Measurements from ENCODE around the gene NRF1. TPM values are rescaled to one million over a fixed set of nuclear protein-coding genes. Genes with fewer than 3 reads are reported as not detected.
A peak's percentile ranks its signal among the peaks of the same experiment; 100 is the strongest.
"Not testable (repeated sequence)": the region's sequence is repeated elsewhere in the genome, so short reads cannot be mapped to it uniquely, and the experiment has no call there.

Gene NRF1
- total RNA-seq, 1 experiment from 2014 or later = 15.7 TPM

DNA sequence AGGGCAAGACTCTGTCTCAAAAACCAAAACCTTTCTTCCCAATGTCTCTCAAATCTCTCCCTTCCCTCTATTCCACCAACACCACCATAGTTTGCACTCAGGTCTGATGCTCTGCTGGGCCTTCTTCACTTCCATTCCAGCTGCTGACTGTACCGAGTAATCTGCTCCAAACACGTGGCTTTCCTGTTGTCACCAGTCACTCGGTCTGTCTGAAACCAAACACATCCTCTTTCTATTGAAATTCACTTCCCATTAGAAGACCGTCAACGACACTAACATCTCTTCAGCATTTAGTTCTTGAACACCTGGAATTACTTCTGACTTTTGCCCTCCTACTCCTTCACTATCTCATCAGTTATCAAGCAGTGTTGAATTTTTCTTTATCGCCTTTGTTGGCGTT lies 4.7 kb upstream of the NRF1 start:
- DNase-seq (ENCODE audit: low read depth) = no peak

DNA sequence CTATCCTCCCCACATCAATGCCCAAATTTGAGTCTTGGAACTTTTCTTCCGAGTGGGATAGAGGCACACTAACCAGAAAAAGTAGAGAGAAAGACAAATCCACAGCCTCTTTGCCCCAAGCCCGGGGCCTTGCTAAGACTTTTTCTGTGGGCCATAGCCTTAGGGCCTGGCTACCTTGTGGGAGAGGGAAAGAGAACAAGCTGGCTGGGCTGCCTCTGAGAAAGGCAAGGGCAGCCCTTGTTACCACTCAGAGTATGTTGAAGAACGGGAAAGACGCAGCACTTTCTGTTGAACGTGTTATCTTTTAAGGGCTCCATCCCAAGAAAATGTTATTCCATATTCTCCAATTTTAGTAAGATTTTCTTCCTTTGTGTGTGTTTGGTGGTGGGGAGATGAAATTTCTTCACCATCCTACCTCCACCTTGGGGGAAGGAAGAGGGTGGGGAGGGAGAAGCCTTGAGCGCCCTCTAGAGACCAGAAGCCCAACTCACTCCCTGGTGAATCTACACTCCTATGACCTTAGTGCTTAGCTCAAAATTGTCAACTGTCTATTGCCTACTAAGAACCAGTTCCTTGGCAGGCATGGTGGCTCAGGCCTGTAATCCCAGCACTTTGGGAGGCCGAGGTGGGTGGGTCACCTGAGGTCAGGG lies 3.9 kb upstream of the NRF1 start:
- DNase-seq (ENCODE audit: low read depth) = peak; percentile 62

DNA sequence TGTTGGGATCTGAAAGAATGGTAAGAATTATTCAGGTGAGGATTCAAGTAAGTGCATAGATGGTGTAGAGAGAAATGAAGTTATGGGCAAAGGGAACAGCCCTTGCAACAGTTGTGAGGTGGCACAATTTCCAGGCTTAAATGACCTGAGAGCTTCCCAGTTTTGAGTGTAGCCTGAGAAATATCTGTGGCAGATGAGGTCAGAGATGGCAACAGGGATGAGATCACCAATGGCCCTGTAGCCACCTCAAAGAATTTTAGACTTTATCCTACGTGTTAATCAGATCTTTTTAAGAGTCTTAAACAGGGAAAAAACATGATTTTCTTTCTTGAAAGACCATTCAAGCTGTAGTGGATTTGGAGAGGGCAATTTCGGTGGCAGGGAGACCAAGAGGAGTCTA lies 1.9 kb upstream of the NRF1 start:
- no peak for DNase-seq (ENCODE audit: low read depth)

- no peak for DNase-seq (ENCODE audit: low read depth)
Observed at GRCh38 chr7:129610709-129611245, 743 bp upstream of the NRF1 start.

GRCh38 chr7:129612112-129613015 lies 844 bp downstream of the NRF1 start:
- DNase-seq (ENCODE audit: low read depth) = peak; percentile 68

- DNase-seq (ENCODE audit: low read depth) = no peak
Observed at GRCh38 chr7:129613016-129613337, 1.5 kb downstream of the NRF1 start.

DNA sequence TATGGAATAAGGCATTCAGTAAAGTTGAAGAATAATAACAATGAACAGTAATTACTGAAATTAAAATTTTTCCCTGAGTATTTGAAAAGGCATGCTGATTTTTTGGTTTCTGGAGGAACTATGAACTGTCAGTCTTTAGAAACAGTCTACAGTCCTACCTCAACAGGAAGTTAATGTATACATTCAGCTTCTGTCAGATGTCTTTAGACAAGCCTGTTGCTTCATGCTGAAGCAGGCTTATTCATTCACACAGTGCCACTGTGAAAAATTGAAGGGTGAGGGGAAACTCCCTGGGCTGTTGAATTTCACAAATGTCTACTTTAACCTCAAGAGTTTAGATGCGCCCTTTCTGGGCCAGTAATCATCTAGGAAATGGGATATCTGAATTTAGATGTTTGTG lies 3.5 kb downstream of the NRF1 start:
- no peak for DNase-seq (ENCODE audit: low read depth)

DNA sequence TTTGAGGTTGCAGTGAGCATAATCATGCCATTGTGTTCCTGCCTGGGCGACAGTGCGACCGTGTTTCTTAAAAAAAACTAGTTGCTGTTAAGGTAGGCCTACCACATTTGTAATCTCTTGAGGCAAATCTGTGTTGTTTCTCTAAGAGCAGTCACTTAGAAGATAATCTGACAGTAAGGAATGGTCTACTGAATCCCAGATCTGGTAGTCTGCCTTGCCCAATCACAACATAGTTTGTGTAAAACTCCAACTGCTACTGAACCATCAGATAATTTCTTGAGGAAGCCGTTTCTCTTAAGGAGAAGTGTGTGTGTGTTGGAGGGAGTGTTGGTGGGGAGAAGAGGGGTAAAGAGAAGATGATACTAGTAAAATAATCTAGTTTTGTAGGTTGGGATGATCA lies 5.0 kb downstream of the NRF1 start:
- no peak for DNase-seq (ENCODE audit: low read depth)

- DNase-seq (ENCODE audit: low read depth) = no peak
Observed at GRCh38 chr7:129617178-129617577, 5.7 kb downstream of the NRF1 start.

- no peak for DNase-seq (ENCODE audit: low read depth)
Observed at GRCh38 chr7:129617652-129618051, 6.1 kb downstream of the NRF1 start.

GRCh38 chr7:129626896-129627295 lies 15.4 kb downstream of the NRF1 start:
- no peak for DNase-seq (ENCODE audit: low read depth)

- no peak for DNase-seq (ENCODE audit: low read depth)
Observed at GRCh38 chr7:129630341-129630740, 18.8 kb downstream of the NRF1 start.

- DNase-seq (ENCODE audit: low read depth) = no peak
Observed at GRCh38 chr7:129634361-129635034, 23.0 kb downstream of the NRF1 start.

- DNase-seq (ENCODE audit: low read depth) = peak; percentile 84
Observed at GRCh38 chr7:129635300-129636029, 23.9 kb downstream of the NRF1 start.

DNA sequence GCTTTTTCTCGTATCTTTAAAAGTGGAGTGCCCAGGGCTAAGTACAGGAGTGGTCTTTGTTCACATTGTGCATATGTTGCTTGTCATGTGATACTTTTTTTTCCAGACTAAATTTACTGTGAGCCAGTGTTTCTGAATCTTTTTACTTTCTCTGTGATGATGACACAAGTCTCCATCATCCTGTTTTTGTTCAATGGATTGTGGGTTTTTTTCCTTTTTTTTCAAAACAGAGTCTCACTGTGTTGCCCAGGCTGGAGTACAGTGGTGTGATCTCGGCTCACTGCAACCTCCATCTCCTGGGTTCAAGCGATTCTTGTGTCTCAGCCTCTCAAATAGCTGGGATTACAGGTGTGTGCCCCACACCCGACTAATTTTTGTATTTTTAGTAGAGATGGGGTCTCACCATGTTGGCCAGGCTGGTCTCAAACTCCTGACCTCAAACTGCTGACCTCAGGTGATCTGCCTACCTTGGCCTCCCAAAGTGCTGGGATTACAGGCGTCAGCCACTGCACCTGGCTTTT lies 24.6 kb downstream of the NRF1 start:
- DNase-seq (ENCODE audit: low read depth) = not testable (repeated sequence)

DNA sequence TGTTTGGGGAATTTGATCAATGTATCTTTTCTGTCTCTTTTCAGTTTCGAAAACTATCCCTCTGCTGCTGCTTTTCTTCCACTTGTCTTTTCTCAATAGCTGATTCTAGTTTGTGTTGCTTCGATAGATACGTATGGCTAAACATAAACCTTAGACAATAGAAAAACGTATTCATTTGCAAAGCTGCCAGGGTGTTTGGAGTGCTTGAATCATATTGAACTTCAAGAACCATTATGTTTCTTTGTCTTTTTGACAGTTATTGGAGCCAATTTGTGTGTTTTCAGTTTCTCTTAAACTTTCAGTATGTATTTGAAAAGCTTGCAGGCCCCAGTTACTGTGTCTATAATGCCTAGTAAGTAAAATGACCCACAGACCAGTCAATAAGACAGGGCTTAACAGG lies 25.1 kb downstream of the NRF1 start:
- no peak for DNase-seq (ENCODE audit: low read depth)

- DNase-seq (ENCODE audit: low read depth) = no peak
Observed at GRCh38 chr7:129640400-129640799, 28.9 kb downstream of the NRF1 start.

- no peak for DNase-seq (ENCODE audit: low read depth)
Observed at GRCh38 chr7:129642871-129643549, 31.5 kb downstream of the NRF1 start.

- DNase-seq (ENCODE audit: low read depth) = no peak
Observed at GRCh38 chr7:129643550-129644170, 32.1 kb downstream of the NRF1 start.

DNA sequence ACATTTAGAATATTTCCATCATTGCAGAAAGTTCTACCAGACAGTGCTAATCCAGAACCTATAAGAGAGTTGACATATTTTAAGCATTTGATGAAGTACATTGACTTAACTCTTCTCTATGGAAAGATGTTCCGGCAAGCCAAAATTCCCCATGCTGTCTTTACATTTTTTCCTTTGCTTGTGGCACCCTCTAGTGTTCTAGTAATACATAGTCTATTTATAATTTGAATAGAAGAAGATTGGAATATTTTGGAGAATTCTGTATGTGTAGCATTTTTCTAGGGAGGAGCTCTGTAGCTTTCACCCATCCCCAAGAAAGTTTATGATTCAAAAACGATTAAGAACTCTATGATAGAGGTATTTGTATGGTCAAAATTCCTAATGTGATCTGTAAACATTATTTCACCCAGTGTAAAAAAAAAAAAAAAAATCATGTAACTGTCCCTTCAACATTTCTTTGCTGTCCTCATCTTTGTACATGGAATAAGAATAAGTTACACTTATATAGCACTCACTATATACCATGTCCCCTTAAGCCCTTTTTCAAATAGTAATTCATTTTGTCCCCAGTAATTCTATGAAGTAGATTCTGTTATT lies 33.2 kb downstream of the NRF1 start:
- peak; percentile 57 for DNase-seq (ENCODE audit: low read depth)

Data from Daoy (cell line).